ENCODE results near the gene ACTN3.
"Not testable (repeated sequence)": the region's sequence is repeated elsewhere in the genome, so short reads cannot be mapped to it uniquely, and the experiment has no call there.

Gene ACTN3

GRCh38 chr11:66546368-66546965 is at the start of gene ACTN3:
Gene ACTN3, plus strand, starts transcription at chr11:66546903. Its CDS starts 35 bp downstream, at chr11:66546938.
- DNase-seq (ENCODE audit: low read depth, low spot score): peak; percentile 50

GRCh38 chr11:66497206-66497605 is 49.5 kb upstream of the ACTN3 start:
- no peak for DNase-seq (ENCODE audit: low read depth, low spot score)

DNA sequence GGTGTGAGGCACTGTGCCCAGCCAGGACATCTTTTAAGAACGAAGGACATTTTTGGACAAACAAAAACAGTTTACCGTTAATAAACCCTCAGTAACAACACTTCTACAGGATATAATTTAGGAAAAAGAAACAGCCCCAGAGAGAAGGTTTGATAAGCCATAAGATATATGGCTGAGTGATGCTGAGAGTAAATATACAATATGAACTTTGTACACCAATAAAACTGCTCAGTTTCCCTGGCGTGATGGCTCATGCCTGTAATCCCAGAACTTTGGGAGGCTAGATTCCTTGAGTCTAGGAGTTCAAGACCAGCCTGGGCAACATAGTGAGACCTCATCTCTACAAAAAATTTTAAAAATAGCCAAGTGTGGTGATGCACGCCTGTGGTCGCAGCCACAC is 48.2 kb upstream of the ACTN3 start:
- DNase-seq (ENCODE audit: low read depth, low spot score): no peak

GRCh38 chr11:66505276-66505816 is 41.4 kb upstream of the ACTN3 start:
- DNase-seq (ENCODE audit: low read depth, low spot score): no peak

- DNase-seq (ENCODE audit: low read depth, low spot score): no peak
Measured at GRCh38 chr11:66509131-66509561, 37.6 kb upstream of the ACTN3 start.

DNA sequence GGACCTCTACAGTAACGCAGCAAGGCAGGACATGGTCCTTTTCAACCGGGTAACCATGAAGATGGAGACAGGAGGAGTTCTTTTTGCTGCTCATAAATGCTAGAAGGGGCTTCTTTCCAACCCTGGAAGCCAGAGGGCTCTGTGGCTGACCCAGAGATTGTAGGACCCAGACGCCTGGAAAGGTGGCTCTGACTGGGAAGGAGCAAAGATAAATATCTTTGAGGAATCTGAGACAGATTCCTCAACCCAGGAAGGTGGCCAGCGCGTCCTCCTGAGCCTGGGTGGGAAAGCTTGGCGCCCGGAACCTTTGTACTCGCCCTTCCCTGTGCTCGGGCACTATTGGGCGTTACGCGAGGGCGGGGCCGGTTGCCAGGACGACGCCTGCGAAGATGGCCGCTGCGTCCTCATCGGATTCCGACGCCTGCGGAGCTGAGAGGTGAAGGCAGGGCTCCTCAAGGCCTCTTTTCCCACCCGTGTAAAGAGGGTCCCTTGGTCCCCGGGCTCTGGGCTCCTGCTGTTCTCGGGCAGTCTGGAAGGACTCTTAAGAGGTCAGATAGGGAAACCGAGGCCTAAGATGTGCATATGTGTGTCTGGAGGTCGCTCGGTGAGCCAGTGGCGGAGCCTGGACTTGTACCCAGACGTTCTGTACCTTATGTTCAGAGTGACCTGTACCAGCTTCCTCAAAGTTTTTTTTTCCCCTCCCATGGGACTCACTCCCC is 36.3 kb upstream of the ACTN3 start, which contains the start of gene BBS1:
Gene BBS1, plus strand, starts transcription at position 365 of the 719 bp plus-strand sequence. Its CDS starts 25 bp downstream, at position 390.
- no peak for DNase-seq (ENCODE audit: low read depth, low spot score)

DNA sequence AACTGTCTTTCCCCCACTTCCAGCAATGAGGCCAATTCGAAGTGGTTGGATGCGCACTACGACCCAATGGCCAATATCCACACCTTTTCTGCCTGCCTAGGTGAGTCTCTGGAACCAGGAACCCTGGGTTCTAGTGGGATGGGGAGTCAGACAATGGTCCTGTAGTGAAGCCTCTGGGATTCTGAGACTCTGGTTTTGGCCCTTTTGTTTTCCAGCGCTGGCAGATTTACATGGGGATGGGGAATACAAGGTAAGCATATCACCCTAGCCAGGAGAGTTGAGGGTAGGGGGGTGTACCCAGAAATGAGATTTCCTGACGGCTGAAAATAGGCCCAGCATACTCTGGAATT is 35.7 kb upstream of the ACTN3 start:
- DNase-seq (ENCODE audit: low read depth, low spot score): no peak

GRCh38 chr11:66523611-66524010 is 23.1 kb upstream of the ACTN3 start:
- DNase-seq (ENCODE audit: low read depth, low spot score): no peak

- DNase-seq (ENCODE audit: low read depth, low spot score): no peak
Measured at GRCh38 chr11:66524304-66525040, 22.2 kb upstream of the ACTN3 start.

GRCh38 chr11:66529069-66529468 is 17.6 kb upstream of the ACTN3 start:
- DNase-seq (ENCODE audit: low read depth, low spot score): no peak

- DNase-seq (ENCODE audit: low read depth, low spot score): no peak
Measured at GRCh38 chr11:66529655-66530054, 17.0 kb upstream of the ACTN3 start.

DNA sequence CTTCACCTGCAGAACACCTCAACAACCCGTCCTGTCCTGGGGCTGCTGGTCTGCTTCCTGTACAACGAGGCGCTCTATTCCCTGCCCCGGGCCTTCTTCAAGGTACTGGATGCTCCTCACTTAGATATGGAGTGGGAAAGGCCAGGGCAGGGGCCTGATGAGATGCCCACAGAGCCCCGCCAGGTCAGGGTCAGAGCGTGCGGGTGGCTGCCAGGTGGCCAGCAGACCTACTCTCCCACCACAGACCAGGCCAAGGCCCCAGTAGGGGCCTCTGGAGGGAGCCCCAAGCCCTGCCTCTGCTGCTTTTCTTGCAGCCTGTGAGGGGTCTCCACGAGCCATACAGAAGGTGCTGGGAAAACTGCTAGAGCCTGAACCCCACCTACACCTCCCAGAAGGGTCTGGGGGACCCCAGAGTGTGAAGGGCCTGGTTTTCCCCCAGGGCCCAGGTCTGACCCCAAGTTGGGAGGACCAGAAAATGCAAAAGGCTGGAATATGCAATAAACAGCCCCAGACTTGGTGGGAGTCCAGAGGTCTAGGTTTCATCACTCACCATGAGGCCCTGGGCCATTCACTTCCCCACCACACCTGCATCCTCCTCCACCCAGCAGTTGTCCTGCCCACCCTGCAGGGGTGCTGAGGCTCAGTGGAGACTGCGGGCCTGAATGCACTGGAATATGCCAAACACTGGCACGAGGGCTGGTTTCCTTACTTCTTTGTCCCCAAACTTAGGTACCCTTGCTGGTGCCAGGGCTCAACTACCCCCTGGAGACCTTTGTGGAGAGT is 15.6 kb upstream of the ACTN3 start:
- no peak for DNase-seq (ENCODE audit: low read depth, low spot score)

- no peak for DNase-seq (ENCODE audit: low read depth, low spot score)
Measured at GRCh38 chr11:66531841-66532240, 14.9 kb upstream of the ACTN3 start.

DNA sequence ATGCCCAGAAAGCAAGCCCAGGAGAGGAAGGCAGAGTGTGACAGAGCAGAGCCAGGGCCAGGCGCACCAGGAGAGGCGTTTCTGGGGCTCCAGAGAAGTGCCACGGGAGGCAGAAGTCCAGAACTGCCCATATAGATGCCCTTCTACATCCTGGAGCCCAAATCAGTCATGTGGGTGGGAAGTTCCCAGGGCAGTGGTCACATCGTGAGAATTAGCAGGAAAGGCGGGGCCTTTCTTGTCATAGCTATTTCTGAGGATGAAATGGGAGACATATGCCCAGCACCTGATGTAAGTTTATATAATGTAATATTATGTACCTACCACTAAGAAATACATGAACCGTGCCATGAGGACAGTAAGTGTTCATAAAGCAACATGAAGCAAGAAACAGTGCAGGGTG is 13.9 kb upstream of the ACTN3 start:
- no peak for DNase-seq (ENCODE audit: low read depth, low spot score)

DNA sequence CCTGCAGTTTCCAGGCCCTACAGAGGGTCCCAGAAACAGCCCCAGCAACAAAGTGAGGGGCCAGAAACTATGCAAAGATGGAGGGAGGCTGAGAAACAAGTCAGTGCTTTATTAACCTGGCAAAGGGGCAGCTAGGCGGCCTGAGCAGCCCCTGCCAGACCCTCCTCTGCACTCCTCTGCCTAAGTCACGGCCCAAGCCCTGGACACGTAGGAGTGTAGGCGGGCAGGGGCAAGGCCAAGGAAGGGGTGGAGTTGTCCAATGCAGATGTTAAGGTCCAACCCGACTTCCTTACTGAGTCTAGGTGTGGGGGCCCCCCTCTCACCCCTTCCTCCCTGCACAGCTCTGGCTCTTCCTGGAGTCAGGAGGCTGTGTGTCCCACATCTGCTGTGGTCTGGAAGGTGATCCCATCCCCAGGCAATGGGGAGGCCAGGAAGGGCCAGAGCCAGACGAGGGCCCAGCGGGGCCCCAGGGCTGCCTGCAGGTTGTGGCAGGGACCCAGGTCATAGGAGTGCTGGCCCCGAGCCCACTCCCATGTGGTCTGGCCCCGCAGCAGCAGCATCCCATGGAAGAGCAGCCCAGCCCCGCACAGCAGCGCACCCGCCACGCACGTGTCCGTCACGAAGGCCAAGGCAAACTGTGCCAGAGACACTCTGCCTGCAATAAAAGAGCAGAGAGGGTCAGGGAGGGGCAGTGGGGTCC is 7.4 kb upstream of the ACTN3 start:
- no peak for DNase-seq (ENCODE audit: low read depth, low spot score)

- no peak for DNase-seq (ENCODE audit: low read depth, low spot score)
Measured at GRCh38 chr11:66539870-66540213, 6.9 kb upstream of the ACTN3 start.

- not testable (repeated sequence) for DNase-seq (ENCODE audit: low read depth, low spot score)
Measured at GRCh38 chr11:66540598-66540997, 6.1 kb upstream of the ACTN3 start.

GRCh38 chr11:66541892-66542291 is 4.8 kb upstream of the ACTN3 start:
- DNase-seq (ENCODE audit: low read depth, low spot score): no peak

GRCh38 chr11:66542362-66542761 is 4.3 kb upstream of the ACTN3 start:
- no peak for DNase-seq (ENCODE audit: low read depth, low spot score)

DNA sequence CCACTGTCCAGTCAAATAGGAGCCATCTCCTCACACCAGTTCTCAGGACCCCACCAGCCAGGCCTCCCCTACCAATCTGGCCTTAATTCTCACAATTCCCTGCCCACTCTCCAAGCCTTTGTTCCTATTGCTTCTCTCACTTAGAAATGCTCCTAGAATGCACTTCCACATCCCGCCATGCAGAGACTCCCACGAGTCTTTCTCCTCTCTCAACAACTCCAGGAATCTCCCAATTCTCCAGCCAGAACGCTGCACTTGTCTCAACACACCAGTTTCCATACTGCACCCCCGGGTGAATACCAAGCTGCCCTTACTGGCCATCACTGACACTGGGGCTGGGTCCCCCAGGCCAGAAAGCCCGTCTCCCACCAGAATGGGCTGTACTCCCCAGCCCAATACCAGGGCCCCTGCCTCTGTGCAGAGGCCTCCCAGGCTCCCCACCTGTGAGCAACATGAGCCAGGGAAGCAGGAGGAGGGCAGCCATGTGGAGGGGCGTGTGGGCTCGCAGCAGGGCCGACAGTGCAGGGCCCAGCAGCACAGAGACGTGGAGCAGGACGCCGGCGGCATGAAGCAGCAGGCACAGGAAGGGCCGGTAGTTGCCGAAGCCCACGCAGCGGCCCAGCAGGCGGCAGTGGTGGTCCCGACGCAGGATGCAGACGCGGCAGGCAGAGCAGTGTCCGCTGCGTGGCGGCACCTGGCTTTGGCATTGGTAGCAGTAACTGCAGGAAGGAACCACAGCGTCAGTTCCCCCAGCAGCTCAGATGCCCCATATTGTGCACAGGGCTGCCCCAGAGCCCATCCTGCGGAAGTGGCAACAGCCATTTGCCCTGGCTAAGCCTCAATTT is 3.2 kb upstream of the ACTN3 start:
- DNase-seq (ENCODE audit: low read depth, low spot score): no peak

Data from iPS DF 19.7 (cell line).